Peyer's patch (tissue), 4 donors: ENCODE data around the gene CACNA1H.

ENCODE experiments used
- POLR2A ChIP-seq, 2 donors: fragments of 450-650 bp; IDR thresholded peaks; one replicate each; pipeline ENCODE4 v1.5.1; 2017; ENCODE audit warnings: antibody characterized with exemption in 2 of 2, mild to moderate bottlenecking in 2 of 2, moderate library complexity in 2 of 2
- TF ChIP-seq, protein P1 (sequence below), 6 experiments: fragments of 450-650 bp in 4 of 6; fragments of 200-600 bp in 2 of 6; sonication (generic) in 1 of 6; IDR thresholded peaks; one replicate each; pipeline ENCODE4 v1.5.1; 2017 to 2019; ENCODE audit warnings: antibody characterized with exemption in 6 of 6, mild to moderate bottlenecking in 3 of 6, moderate library complexity in 1 of 6

DNA sequence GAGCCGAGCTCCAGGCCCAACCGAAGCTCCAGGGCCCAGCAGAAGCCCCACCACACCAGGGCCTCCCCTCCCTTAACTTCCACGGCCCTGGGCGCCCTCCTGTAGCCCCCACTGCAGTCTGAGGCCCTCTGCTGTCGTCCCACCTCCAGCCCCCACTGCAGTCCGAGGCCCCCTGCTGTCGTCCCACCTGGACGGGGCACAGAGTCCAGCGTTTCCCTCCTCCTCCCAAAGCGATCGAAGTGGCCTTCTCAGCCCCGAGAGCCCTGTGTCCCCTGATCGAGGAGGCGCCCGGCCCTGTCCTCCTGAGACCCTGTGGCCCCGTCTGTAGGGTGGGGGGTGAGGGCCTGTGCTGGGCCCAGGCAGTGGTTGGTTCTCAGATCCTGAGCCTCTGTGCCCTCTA lies 25.8 kb upstream of the CACNA1H start:
- TF ChIP-seq, protein P1, sequence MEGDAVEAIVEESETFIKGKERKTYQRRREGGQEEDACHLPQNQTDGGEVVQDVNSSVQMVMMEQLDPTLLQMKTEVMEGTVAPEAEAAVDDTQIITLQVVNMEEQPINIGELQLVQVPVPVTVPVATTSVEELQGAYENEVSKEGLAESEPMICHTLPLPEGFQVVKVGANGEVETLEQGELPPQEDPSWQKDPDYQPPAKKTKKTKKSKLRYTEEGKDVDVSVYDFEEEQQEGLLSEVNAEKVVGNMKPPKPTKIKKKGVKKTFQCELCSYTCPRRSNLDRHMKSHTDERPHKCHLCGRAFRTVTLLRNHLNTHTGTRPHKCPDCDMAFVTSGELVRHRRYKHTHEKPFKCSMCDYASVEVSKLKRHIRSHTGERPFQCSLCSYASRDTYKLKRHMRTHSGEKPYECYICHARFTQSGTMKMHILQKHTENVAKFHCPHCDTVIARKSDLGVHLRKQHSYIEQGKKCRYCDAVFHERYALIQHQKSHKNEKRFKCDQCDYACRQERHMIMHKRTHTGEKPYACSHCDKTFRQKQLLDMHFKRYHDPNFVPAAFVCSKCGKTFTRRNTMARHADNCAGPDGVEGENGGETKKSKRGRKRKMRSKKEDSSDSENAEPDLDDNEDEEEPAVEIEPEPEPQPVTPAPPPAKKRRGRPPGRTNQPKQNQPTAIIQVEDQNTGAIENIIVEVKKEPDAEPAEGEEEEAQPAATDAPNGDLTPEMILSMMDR (IDR thresholded peaks at IDR 0.05): no peak
- TF ChIP-seq POLR2A (IDR thresholded peaks at IDR 0.05): no peak
